Measurements from ENCODE around the gene COL12A1. TPM values are rescaled to one million over a fixed set of nuclear protein-coding genes. Genes with fewer than 3 reads are reported as not detected.

The COL12A1 gene
- total and polyA plus RNA-seq, 2 experiments from 2014 or later, result 0.39 to 6.3 TPM

DNA sequence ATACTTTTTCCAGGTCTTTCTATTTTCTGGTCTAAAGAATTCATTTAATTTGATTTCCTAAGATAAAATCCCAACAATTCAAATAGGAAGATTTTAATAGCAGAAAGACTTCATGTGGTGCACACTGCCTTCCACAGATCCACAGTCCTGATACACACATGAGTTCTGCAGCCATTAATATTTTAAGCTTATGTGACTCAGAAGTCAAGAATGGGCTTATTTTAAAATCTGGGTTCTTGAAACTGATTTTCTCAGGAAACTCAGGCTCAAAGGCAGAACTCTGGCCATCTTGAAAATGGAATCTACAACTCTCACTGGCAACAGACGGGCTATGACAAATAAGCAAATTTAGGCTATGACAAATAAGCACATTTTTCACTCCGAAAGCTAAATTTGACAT lies 88.2 kb downstream of the COL12A1 start:
- Histone ChIP-seq H3K36me3 (ENCODE audit: insufficient read depth) (no peaks in the 10 kb centered on the region), H3F3A (replicated peaks; ENCODE audit: low read depth) (no peaks in the 10 kb centered on the region), H3K27ac (ENCODE audit: low read depth) (no peak overlapping the region), H3K79me2 (replicated peaks; ENCODE audit: insufficient read depth) (no peaks in the 10 kb centered on the region), H3K27me3 (ENCODE audit: insufficient read depth) (no peaks in the 10 kb centered on the region), H3K4me3 (no peak overlapping the region), H3K9me2 (ENCODE audit: insufficient read depth) (no peaks in the 10 kb centered on the region), H4K20me1 (replicated peaks; ENCODE audit: insufficient read depth) (no peaks in the 10 kb centered on the region), H3K4me1 (ENCODE audit: insufficient read depth) (no peaks in the 10 kb centered on the region), H3K4me2 (no peak overlapping the region), H2AFZ (no peak overlapping the region)
- Mint-ChIP-seq H3K36me3 (ENCODE audit: low read depth) (no peaks in the 10 kb centered on the region), H3K4me3 (no peak overlapping the region), H3K4me1 (no peaks in the 10 kb centered on the region), H3K9me3 (no peaks in the 10 kb centered on the region), H3K27ac (no peak overlapping the region), H3K27me3 (ENCODE audit: insufficient read depth, low read depth, poor library complexity) (no peaks in the 10 kb centered on the region)
- DNase-seq (ENCODE audit: low spot score) (no peak), ATAC-seq (no peak)
- TF ChIP-seq ZNF114 (CRISPR knock-in tag; IDR thresholded peaks at IDR 0.05) (no peak), NANOG (IDR thresholded peaks at IDR 0.05; ENCODE audit: borderline replicate concordance) (no peak), POLR2AphosphoS5 (IDR thresholded peaks at IDR 0.05; ENCODE audit: low read depth) (no peak), CTCF (conservative IDR thresholded peaks at IDR 0.05; ENCODE audit: low read depth in 2 of 2) (no peak), JUNB (IDR thresholded peaks at IDR 0.05; ENCODE audit: unreplicated experiment) (no peak)
- TF ChIP-seq, protein P1, sequence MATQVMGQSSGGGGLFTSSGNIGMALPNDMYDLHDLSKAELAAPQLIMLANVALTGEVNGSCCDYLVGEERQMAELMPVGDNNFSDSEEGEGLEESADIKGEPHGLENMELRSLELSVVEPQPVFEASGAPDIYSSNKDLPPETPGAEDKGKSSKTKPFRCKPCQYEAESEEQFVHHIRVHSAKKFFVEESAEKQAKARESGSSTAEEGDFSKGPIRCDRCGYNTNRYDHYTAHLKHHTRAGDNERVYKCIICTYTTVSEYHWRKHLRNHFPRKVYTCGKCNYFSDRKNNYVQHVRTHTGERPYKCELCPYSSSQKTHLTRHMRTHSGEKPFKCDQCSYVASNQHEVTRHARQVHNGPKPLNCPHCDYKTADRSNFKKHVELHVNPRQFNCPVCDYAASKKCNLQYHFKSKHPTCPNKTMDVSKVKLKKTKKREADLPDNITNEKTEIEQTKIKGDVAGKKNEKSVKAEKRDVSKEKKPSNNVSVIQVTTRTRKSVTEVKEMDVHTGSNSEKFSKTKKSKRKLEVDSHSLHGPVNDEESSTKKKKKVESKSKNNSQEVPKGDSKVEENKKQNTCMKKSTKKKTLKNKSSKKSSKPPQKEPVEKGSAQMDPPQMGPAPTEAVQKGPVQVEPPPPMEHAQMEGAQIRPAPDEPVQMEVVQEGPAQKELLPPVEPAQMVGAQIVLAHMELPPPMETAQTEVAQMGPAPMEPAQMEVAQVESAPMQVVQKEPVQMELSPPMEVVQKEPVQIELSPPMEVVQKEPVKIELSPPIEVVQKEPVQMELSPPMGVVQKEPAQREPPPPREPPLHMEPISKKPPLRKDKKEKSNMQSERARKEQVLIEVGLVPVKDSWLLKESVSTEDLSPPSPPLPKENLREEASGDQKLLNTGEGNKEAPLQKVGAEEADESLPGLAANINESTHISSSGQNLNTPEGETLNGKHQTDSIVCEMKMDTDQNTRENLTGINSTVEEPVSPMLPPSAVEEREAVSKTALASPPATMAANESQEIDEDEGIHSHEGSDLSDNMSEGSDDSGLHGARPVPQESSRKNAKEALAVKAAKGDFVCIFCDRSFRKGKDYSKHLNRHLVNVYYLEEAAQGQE (IDR thresholded peaks at IDR 0.05; ENCODE audit: unreplicated experiment), result no peak
- TF ChIP-seq, protein P2, sequence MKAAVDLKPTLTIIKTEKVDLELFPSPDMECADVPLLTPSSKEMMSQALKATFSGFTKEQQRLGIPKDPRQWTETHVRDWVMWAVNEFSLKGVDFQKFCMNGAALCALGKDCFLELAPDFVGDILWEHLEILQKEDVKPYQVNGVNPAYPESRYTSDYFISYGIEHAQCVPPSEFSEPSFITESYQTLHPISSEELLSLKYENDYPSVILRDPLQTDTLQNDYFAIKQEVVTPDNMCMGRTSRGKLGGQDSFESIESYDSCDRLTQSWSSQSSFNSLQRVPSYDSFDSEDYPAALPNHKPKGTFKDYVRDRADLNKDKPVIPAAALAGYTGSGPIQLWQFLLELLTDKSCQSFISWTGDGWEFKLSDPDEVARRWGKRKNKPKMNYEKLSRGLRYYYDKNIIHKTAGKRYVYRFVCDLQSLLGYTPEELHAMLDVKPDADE (IDR thresholded peaks at IDR 0.05), result no peak

DNA sequence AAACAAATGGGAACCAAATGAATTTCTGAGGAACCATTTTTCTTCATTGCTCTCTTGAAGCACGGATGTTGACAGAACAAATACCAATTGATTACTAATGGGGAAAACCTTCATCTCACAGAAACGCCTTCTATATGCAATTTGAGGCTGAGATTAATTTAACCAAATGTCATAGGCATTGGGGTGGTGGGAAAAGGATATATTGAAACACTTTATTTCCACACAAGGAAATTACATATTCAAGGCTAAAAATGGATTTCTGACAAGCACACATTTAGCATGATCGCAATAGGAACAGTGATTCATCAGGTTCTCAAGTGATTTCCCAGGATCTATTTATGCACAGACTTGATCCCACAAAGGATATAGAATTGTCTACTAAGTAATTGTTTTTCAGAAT lies 88.9 kb downstream of the COL12A1 start:
- no peaks in the 10 kb centered on the region for H3K79me2 ChIP-seq (replicated peaks; ENCODE audit: insufficient read depth)
- Mint-ChIP-seq H3K36me3 (ENCODE audit: low read depth) (no peaks in the 10 kb centered on the region), H3K4me1 (no peaks in the 10 kb centered on the region), H3K27me3 (ENCODE audit: insufficient read depth, low read depth, poor library complexity) (no peaks in the 10 kb centered on the region), H3K4me3 (no peak overlapping the region), H3K9me3 (no peaks in the 10 kb centered on the region), H3K27ac (no peak overlapping the region)
- no peaks in the 10 kb centered on the region for H3K4me1 ChIP-seq (ENCODE audit: insufficient read depth)
- no peaks in the 10 kb centered on the region for H3K9me2 ChIP-seq (ENCODE audit: insufficient read depth)
- H2AFZ ChIP-seq, result no peak overlapping the region
- H3F3A ChIP-seq (replicated peaks; ENCODE audit: low read depth), result no peaks in the 10 kb centered on the region
- H3K4me2 ChIP-seq, result no peak overlapping the region
- no peaks in the 10 kb centered on the region for H4K20me1 ChIP-seq (replicated peaks; ENCODE audit: insufficient read depth)
- no peak for ATAC-seq
- no peaks in the 10 kb centered on the region for H3K27me3 ChIP-seq (ENCODE audit: insufficient read depth)
- no peak for DNase-seq (ENCODE audit: low spot score)
- H3K36me3 ChIP-seq (ENCODE audit: insufficient read depth), result no peaks in the 10 kb centered on the region
- no peak overlapping the region for H3K27ac ChIP-seq (ENCODE audit: low read depth)
- no peak overlapping the region for H3K4me3 ChIP-seq
- TF ChIP-seq ZNF331 (CRISPR knock-in tag; IDR thresholded peaks at IDR 0.05; ENCODE audit: low read depth) (no peak), EZH2phosphoT487 (IDR thresholded peaks at IDR 0.05; ENCODE audit: unreplicated experiment) (no peak), ZNF114 (CRISPR knock-in tag; IDR thresholded peaks at IDR 0.05) (no peak), CTCF (conservative IDR thresholded peaks at IDR 0.05; ENCODE audit: low read depth in 2 of 2) (no peak), STAT1 (IDR thresholded peaks at IDR 0.05; ENCODE audit: unreplicated experiment) (no peak), NANOG (IDR thresholded peaks at IDR 0.05; ENCODE audit: borderline replicate concordance) (no peak), JUNB (IDR thresholded peaks at IDR 0.05; ENCODE audit: unreplicated experiment) (no peak), EZH2 (IDR thresholded peaks at IDR 0.05; ENCODE audit: low read depth, unreplicated experiment) (no peak), POLR2AphosphoS5 (IDR thresholded peaks at IDR 0.05; ENCODE audit: low read depth) (no peak)
- TF ChIP-seq, protein P1 (IDR thresholded peaks at IDR 0.05; ENCODE audit: unreplicated experiment), result no peak
